Loucy (cell line): ENCODE results near the gene PRR12.

Source experiments
- CTCF ChIP-seq: fragments of 200-600 bp; sonication (generic); conservative IDR thresholded peaks from 2 replicates; pipeline ENCODE4 v1.5.1; 2014; ENCODE audit warnings: mild to moderate bottlenecking, antibody characterized with exemption, low read length
- EZH2phosphoT487 ChIP-seq: fragments of 200-600 bp; IDR thresholded peaks from 2 replicates; pipeline ENCODE4 v1.6.1; 2018; ENCODE audit warnings: antibody characterized with exemption, mild to moderate bottlenecking, moderate library complexity, borderline replicate concordance

GRCh38 chr19:49579193-49579592 is 11.8 kb upstream of the PRR12 start:
- TF ChIP-seq CTCF (no peak), EZH2phosphoT487 (no peak)
